ENCODE data around the gene MED10. TPM values are rescaled to one million over a fixed set of nuclear protein-coding genes. Genes with fewer than 3 reads are reported as not detected.

MED10 gene
- total RNA-seq, 4 donors from 2014 or later, result 29.3 to 34.7 (median 31.3) TPM

GRCh38 chr5:6384856-6385255 lies 6.5 kb upstream of the MED10 start:
- TF ChIP-seq CTCF (IDR thresholded peaks at IDR 0.05; ENCODE audit: low read depth), result no peak

DNA sequence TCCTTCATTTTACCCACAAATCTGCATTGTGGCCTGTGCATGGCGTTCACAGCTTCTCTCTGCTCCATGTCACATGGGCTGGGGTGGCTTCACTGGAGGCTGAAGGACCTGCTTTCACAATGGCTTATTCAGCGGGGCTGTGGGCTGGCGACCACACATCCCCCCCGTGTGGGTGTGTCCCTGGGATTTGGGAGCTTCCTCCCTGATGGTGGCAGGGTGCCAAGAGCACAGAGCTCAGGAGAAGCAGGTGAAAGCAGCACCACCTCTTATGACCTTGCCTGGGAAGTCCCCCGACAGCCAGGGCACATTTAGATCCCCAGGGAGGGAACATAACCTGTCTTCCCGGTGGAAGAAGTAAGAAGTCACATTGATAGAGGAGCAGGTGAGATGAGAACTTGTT lies 5.0 kb upstream of the MED10 start:
- no peak for TF ChIP-seq CTCF (IDR thresholded peaks at IDR 0.05; ENCODE audit: low read depth)

GRCh38 chr5:6379246-6379645 lies 899 bp upstream of the MED10 start:
- TF ChIP-seq CTCF (IDR thresholded peaks at IDR 0.05; ENCODE audit: low read depth), result no peak

- TF ChIP-seq CTCF (IDR thresholded peaks at IDR 0.05; ENCODE audit: low read depth), result no peak
Observed at GRCh38 chr5:6378766-6379103, 388 bp upstream of the MED10 start.

- no peak for TF ChIP-seq CTCF (IDR thresholded peaks at IDR 0.05; ENCODE audit: low read depth)
Observed at GRCh38 chr5:6377582-6377904, 804 bp downstream of the MED10 start.

- no peak for TF ChIP-seq CTCF (IDR thresholded peaks at IDR 0.05; ENCODE audit: low read depth)
Observed at GRCh38 chr5:6376974-6377520, 1.3 kb downstream of the MED10 start.

DNA sequence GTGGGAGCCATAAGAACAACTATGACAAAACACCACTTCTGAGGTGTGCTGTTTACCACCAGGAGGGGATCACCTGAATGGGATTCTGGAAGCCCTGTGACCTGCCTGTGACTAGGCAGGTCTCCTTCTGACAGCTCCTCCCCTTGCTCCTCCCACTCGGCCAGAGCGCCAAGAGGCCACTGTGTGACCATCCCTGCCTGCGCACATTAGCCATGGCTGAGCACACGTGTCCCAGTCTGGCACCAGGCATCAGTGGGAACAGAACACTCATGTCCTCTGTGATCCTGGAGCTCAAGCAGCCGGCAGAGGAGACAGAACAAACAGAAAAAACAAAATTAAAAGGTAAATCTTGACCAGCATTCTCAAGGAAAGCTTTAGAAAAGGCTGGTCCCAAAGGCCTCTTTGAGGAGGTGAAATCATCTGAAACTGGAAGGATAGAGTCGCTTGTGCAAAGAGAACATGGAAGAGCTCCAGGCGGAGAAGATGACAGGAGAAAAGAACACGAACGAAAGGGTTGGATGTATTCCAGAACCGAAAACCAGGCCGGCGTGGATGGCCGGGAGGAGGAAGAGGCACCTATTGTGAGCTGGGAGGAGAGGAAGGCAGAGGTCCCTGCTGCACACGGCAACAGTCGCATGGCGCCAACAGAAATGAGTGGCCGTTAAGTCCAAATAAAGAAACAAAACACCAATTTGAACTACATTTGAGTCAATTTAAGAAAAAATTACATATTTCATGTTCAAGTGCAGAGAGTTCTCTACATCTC lies 5.1 kb downstream of the MED10 start:
- TF ChIP-seq CTCF (IDR thresholded peaks at IDR 0.05; ENCODE audit: low read depth), result no peak
